ENCODE data around the gene CCDC107. TPM values are rescaled to one million over a fixed set of nuclear protein-coding genes. Genes with fewer than 3 reads are reported as not detected.
A peak's percentile ranks its signal among the peaks of the same experiment; 100 is the strongest.

CCDC107 gene
- total RNA-seq, 1 experiment from 2014 or later = 9.2 TPM

DNA sequence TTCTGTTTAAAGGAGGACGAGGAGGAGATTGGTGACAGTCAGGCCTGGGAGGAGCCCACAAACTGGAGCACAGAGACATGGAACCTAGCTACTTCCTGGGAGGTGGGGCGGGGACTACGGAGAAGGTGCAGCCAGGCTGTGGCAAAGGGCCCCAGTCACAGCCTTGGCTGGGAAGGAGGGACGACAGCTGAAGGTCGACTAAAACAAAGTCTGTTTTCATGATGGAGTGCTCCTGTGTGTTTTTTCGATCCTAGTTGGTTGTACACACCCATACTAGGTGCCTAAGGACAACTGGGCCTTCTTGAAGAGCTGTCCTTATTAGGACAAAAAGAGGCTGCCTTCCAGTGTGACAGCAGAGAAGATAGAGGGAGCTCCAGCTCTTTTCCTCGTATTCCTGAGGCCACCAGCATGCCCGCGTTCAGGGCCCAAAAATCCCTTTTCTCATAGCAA is 2.9 kb downstream of the CCDC107 start:
- DNase-seq (ENCODE audit: low read depth) = no peak

DNA sequence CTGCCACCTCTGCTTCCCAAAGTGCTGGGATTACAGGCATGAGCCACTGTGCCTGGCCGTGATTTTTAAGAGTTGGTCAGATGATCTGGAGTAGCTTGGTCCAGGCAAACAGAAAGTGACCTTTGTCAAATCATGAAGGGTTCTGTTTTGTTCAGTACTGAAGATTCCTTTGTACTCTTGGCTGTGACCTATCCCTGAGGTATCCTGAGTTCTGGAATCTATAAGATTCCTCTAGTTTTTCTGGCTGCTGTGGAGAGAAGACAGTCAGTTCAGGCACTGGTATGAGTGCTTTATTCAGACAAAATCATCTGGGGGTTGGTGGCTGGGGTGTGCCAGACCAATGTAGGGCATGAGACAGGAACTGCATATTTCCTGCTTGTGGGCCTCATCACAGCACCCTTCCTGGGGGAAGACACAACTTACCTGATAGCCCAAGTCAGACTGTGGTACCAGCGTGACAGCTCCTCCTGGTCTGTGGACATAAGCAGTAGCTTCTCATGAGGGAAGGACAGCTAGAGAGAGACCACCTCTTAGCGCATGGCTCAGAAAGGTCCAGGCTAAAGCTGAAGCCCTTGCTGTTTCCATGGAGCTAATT is 3.8 kb downstream of the CCDC107 start:
- DNase-seq (ENCODE audit: low read depth) = no peak

GRCh38 chr9:35662437-35662836 is 4.3 kb downstream of the CCDC107 start:
- DNase-seq (ENCODE audit: low read depth) = no peak

DNA sequence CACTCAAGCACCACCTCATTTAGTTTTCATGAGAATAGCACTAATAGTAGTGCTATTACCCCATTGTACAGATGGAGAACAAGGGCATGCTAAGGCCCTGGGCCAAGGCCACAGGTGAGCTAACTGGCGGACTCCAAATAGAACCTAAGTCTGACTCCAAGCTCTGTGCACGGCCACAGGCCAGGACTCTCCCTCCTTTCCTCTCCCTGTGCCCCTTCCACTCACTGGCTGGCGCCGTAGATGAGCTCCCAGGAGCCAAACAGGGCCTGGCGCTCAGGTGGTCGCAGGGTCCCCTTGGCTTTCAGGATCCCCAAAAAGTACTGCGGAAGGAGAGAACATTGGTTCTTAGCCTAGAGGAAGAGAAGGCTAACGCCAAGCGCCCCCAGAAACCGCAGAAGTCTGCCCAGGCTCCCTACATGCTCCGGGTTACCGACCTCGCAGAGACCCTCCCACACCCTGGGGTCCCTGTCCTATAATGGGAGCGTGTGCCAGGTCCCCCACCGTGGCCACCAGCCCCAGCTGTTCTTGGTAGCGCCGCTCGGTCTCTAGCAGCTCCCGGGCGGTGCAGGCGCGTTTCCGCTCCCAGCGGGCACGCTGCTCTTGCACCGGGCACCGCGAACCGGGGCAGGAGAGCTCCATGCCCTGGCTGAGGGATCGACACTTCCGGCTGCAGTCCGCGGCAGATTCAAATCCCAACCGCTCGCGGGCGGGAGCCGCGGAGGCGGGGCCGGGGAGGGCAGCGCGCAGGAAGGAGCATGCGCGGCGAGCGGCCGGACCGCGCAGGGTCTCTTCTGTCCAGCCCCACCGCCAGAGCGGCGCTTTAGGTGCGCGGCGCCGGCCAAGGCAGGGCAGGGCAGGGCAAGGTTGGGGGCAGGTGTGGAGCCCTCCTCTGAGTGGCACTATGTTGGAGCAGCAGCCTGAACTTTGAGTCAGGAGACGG is 6.7 kb downstream of the CCDC107 start, which contains the start of gene ARHGEF39:
ARHGEF39 (minus strand) TSS at position 665 of the 940 bp plus-strand sequence; CDS start at position 639, 26 bp downstream.
- DNase-seq (ENCODE audit: low read depth) = peak; percentile 88

DNA sequence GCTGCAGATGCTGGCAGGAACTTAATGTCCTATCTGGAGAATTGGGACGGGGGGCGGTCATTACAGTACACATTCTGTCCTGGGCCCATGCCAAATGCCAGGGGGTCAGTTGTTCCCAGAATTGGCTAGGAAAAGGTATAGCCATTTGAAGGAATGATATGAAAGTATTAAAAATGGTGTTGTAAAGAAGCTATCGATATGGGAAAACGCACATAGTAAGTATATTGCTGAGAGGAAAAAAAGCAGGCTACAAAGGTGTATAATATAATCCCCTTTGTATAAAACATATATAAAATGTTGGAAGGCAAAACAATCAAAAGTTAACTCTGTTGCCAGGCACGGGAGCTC is 7.4 kb downstream of the CCDC107 start:
- no peak for DNase-seq (ENCODE audit: low read depth)

GRCh38 chr9:35666045-35666444 is 8.0 kb downstream of the CCDC107 start:
- DNase-seq (ENCODE audit: low read depth) = no peak

DNA sequence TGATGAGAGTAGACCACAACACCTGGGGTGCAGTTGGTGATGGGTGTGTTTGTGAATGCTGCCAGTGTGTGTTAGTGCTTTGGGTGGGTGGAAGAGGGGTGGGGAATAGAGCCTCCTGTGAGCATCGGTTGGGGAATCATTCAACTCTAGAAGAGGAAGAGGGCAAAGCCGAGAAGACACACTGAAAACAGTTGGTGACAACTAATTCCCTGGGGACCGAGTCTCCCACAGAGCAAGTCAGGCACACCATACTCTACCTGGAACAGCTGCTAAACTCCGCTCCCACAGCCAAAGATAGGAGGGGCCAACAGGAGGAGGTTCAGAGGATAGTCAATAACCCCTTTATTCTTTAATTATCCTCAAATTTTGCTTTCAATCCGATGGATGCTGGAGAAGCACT is 8.5 kb downstream of the CCDC107 start:
- DNase-seq (ENCODE audit: low read depth) = no peak

GRCh38 chr9:35667939-35668338 is 9.8 kb downstream of the CCDC107 start:
- DNase-seq (ENCODE audit: low read depth) = no peak

- DNase-seq (ENCODE audit: low read depth) = peak; percentile 38
Measured at GRCh38 chr9:35669331-35670145, 11.4 kb downstream of the CCDC107 start.

DNA sequence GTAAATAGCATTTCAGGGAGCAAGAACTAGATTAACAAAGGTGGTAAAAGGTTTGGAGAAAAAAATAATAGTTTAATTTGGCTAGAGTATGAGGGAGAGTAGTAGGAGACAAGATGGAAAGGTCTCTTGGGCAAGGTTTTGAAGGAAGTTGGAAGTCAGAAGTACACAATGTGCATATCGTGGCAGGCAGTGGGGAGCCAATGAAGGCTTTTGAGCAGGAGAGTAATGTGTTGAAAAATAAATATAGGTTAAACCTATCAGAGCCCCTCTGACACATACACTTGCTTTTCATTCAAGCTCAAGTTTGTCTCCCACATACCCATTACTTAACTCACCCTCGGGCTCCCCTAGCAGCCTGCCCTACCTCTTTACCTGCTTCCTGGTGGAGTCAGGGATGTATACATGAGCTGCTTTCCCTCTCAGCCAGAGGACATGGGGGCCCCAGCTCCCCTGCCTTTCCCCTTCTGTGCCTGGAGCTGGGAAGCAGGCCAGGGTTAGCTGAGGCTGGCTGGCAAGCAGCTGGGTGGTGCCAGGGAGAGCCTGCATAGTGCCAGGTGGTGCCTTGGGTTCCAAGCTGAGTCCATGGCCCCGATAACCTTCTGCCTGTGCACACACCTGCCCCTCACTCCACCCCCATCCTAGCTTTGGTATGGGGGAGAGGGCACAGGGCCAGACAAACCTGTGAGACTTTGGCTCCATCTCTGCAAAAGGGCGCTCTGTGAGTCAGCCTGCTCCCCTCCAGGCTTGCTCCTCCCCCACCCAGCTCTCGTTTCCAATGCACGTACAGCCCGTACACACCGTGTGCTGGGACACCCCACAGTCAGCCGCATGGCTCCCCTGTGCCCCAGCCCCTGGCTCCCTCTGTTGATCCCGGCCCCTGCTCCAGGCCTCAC is 15.3 kb downstream of the CCDC107 start, which contains the start of gene CA9:
CA9 (plus strand) TSS at position 797 of the 893 bp plus-strand sequence; CDS start at position 829, 32 bp downstream.
- no peak for DNase-seq (ENCODE audit: low read depth)

GRCh38 chr9:35674025-35674361 is 15.9 kb downstream of the CCDC107 start:
- DNase-seq (ENCODE audit: low read depth) = no peak

DNA sequence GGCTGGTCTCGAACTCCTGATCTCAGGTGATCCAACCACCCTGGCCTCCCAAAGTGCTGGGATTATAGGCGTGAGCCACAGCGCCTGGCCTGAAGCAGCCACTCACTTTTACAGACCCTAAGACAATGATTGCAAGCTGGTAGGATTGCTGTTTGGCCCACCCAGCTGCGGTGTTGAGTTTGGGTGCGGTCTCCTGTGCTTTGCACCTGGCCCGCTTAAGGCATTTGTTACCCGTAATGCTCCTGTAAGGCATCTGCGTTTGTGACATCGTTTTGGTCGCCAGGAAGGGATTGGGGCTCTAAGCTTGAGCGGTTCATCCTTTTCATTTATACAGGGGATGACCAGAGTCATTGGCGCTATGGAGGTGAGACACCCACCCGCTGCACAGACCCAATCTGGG is 17.1 kb downstream of the CCDC107 start:
- DNase-seq (ENCODE audit: low read depth) = no peak

- no peak for DNase-seq (ENCODE audit: low read depth)
Measured at GRCh38 chr9:35675732-35676392, 17.8 kb downstream of the CCDC107 start.

- no peak for DNase-seq (ENCODE audit: low read depth)
Measured at GRCh38 chr9:35679091-35679490, 21.0 kb downstream of the CCDC107 start.

DNA sequence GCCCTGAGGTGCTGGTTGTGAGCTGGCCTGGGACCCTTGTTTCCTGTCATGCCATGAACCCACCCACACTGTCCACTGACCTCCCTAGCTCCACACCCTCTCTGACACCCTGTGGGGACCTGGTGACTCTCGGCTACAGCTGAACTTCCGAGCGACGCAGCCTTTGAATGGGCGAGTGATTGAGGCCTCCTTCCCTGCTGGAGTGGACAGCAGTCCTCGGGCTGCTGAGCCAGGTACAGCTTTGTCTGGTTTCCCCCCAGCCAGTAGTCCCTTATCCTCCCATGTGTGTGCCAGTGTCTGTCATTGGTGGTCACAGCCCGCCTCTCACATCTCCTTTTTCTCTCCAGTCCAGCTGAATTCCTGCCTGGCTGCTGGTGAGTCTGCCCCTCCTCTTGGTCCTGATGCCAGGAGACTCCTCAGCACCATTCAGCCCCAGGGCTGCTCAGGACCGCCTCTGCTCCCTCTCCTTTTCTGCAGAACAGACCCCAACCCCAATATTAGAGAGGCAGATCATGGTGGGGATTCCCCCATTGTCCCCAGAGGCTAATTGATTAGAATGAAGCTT is 21.8 kb downstream of the CCDC107 start:
- DNase-seq (ENCODE audit: low read depth) = no peak

DNA sequence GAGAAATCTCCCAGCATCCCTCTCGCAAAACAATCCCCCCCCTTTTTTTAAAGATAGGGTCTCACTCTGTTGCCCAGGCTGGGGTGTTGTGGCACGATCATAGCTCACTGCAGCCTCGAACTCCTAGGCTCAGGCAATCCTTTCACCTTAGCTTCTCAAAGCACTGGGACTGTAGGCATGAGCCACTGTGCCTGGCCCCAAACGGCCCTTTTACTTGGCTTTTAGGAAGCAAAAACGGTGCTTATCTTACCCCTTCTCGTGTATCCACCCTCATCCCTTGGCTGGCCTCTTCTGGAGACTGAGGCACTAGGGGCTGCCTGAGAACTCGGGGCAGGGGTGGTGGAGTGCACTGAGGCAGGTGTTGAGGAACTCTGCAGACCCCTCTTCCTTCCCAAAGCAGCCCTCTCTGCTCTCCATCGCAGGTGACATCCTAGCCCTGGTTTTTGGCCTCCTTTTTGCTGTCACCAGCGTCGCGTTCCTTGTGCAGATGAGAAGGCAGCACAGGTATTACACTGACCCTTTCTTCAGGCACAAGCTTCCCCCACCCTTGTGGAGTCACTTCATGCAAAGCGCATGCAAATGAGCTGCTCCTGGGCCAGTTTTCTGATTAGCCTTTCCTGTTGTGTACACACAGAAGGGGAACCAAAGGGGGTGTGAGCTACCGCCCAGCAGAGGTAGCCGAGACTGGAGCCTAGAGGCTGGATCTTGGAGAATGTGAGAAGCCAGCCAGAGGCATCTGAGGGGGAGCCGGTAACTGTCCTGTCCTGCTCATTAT is 22.4 kb downstream of the CCDC107 start:
- DNase-seq (ENCODE audit: low read depth) = no peak

GRCh38 chr9:35681341-35682002 is 23.4 kb downstream of the CCDC107 start:
- DNase-seq (ENCODE audit: low read depth) = no peak

GRCh38 chr9:35682051-35682450 is 24.0 kb downstream of the CCDC107 start:
- DNase-seq (ENCODE audit: low read depth) = no peak
